Rectal smooth muscle tissue (tissue), 1 donor: ENCODE results near the gene TBATA.

Source experiments
- H3K27ac ChIP-seq: one replicate; pipeline ENCODE4 v1.7.0; 2013; ENCODE audit warnings: low read depth, low read length, inconsistent platforms
- H3K27me3 ChIP-seq: one replicate; pipeline ENCODE4 v1.7.0; 2013; ENCODE audit warnings: low read length; ENCODE audit not compliant: control insufficient read depth, insufficient read depth
- H3K36me3 ChIP-seq: one replicate; pipeline ENCODE4 v1.7.0; 2013; ENCODE audit warnings: low read length; ENCODE audit not compliant: control insufficient read depth, insufficient read depth
- H3K4me1 ChIP-seq: one replicate; pipeline ENCODE4 v1.7.0; 2013; ENCODE audit warnings: low read length; ENCODE audit not compliant: control insufficient read depth, insufficient read depth
- H3K4me3 ChIP-seq: one replicate; pipeline ENCODE4 v1.7.0; 2013; ENCODE audit warnings: low read length
- H3K9ac ChIP-seq: one replicate; pipeline ENCODE4 v1.7.0; 2013; ENCODE audit warnings: low read length

TBATA gene

DNA sequence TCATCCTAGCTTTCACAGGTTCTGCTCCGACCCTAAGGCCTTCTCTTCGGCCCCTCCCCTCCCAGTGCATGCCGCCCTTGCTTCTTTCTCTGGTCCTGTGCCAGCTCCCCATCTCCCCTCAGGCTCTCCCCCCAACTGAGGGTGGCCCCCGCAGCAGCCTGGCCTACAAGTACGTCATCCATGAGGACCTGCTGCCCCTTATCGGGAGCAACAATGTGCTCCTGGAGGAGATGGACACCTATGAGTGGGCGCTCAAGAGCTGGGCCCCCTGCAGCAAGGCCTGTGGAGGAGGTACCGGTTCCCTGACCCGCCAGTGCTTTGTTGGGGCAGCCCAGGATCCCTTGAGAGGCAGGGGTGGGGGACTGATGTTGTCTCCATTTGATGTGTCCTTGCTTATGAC lies 33.8 kb downstream of the TBATA start:
- H3K36me3 ChIP-seq = no peaks in the 10 kb centered on the region
- H3K9ac ChIP-seq = no peak overlapping the region
- no peak overlapping the region for H3K4me3 ChIP-seq
- H3K4me1 ChIP-seq = no peaks in the 10 kb centered on the region
- H3K27me3 ChIP-seq = no peaks in the 10 kb centered on the region
- no peak overlapping the region for H3K27ac ChIP-seq

GRCh38 chr10:70750156-70750703 lies 34.9 kb downstream of the TBATA start:
- no peaks in the 10 kb centered on the region for H3K27me3 ChIP-seq
- no peaks in the 10 kb centered on the region for H3K4me1 ChIP-seq
- no peak overlapping the region for H3K27ac ChIP-seq
- no peak overlapping the region for H3K4me3 ChIP-seq
- no peak overlapping the region for H3K9ac ChIP-seq
- no peaks in the 10 kb centered on the region for H3K36me3 ChIP-seq

- H3K9ac ChIP-seq = no peak overlapping the region
- no peak overlapping the region for H3K4me3 ChIP-seq
- no peaks in the 10 kb centered on the region for H3K27me3 ChIP-seq
- H3K36me3 ChIP-seq = no peaks in the 10 kb centered on the region
- no peaks in the 10 kb centered on the region for H3K4me1 ChIP-seq
- H3K27ac ChIP-seq = no peak overlapping the region
Measured at GRCh38 chr10:70749756-70750155, 35.4 kb downstream of the TBATA start.

DNA sequence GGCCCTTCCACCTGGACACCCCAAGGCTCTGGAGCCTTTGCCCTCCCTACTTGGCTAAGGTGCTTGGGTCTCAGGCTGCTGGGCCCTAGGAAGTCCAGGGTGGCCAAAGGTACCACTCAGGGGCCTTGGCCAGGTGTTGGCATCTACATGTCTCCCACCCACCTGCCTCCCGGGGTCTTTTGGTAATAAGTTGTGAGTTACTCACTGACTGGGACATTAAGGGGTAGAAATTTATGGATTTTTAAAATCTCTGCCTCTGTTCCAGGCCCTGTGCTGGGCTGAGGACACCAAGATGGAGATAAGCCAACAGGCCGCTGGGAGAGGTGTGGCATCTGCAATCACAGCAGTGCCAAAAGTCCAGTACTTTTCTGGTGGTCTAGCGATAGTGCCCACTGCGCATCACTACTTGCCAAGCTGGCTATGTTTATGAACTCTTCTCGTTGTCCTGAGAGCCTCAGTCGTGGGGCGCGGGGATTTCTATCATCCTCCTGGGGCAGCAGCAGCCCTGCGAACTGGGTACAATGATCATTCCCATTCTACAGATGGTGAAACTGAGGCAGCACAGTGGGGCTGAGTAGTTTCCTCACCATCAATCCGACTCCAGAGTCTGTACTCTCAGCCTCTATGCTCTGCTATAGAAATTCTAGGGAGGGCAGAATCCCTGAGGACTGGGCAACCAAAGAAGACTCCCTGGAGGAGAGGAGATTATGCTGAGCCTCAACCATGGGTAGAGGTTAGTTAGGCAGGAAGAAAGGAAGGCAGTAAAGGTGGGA lies 36.2 kb downstream of the TBATA start:
- H3K4me1 ChIP-seq = no peaks in the 10 kb centered on the region
- H3K27ac ChIP-seq = no peak overlapping the region
- no peak overlapping the region for H3K9ac ChIP-seq
- no peak overlapping the region for H3K4me3 ChIP-seq
- no peaks in the 10 kb centered on the region for H3K27me3 ChIP-seq
- no peaks in the 10 kb centered on the region for H3K36me3 ChIP-seq

- H3K27me3 ChIP-seq = no peaks in the 10 kb centered on the region
- H3K4me1 ChIP-seq = no peaks in the 10 kb centered on the region
- no peaks in the 10 kb centered on the region for H3K36me3 ChIP-seq
- H3K4me3 ChIP-seq = no peak overlapping the region
- H3K27ac ChIP-seq = no peak overlapping the region
- no peak overlapping the region for H3K9ac ChIP-seq
Measured at GRCh38 chr10:70748305-70748704, 36.9 kb downstream of the TBATA start.

DNA sequence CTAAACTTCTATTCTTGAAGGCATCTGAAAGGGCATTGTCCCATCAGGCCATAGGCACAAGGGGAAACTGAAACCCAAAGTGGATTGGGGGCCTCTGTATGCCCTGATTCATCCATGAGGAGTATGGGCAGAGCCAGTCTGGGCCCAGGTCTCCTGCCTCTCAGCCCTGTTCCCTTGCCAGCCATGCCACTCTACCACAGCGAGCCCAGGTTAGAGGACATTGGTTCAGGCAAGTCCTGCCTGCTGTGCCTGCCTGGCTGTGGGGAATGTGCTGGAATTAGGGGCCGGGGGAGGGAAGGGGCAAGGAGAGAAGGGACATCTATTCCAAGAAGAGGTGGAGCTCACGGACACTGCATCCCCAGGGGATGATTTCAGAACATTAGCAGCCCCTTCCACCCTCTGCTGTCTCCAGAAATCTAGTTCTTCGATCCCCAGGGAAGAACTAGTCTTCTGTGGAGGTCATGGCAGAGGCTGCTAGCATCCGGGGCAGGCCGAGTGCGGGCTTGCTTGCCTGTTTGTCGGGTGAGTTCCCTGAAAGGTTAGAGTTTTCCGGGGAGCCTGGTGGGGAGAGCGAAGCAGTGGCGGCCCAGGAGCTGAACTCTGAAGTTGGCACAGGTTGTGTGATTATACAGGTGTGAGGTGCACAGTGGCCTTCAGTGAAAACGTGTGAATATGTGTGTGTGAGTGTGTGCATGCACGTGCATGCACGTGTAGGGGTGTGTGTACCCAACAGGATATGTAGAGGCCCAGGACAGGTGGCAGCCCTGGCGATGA lies 37.8 kb downstream of the TBATA start:
- Histone ChIP-seq H3K27ac (no peak overlapping the region), H3K36me3 (no peaks in the 10 kb centered on the region), H3K27me3 (no peaks in the 10 kb centered on the region)

GRCh38 chr10:70745555-70745954 lies 39.6 kb downstream of the TBATA start:
- no peak overlapping the region for H3K9ac ChIP-seq
- no peak overlapping the region for H3K4me3 ChIP-seq
- no peak overlapping the region for H3K27ac ChIP-seq
- H3K27me3 ChIP-seq = no peaks in the 10 kb centered on the region
- no peaks in the 10 kb centered on the region for H3K36me3 ChIP-seq
- H3K4me1 ChIP-seq = peaks cover 12% of the 10 kb centered on the region

More for the DNA sequence above, 37.8 kb downstream of the TBATA start:
- Histone ChIP-seq H3K9ac (no peak overlapping the region), H3K4me1 (peaks cover 6% of the 10 kb centered on the region), H3K4me3 (no peak overlapping the region)

- H3K4me1 ChIP-seq = peaks cover 14% of the 10 kb centered on the region
- H3K4me3 ChIP-seq = no peak overlapping the region
- no peak overlapping the region for H3K9ac ChIP-seq
- no peaks in the 10 kb centered on the region for H3K27me3 ChIP-seq
- H3K27ac ChIP-seq = no peak overlapping the region
- no peaks in the 10 kb centered on the region for H3K36me3 ChIP-seq
Measured at GRCh38 chr10:70744617-70745143, 40.5 kb downstream of the TBATA start.

GRCh38 chr10:70743879-70744278 lies 41.3 kb downstream of the TBATA start:
- Histone ChIP-seq H3K36me3 (no peaks in the 10 kb centered on the region), H3K4me3 (no peak overlapping the region), H3K27ac (no peak overlapping the region), H3K4me1 (peaks cover 14% of the 10 kb centered on the region), H3K9ac (no peak overlapping the region), H3K27me3 (no peaks in the 10 kb centered on the region)

- Histone ChIP-seq H3K27ac (no peak overlapping the region), H3K4me1 (peaks cover 14% of the 10 kb centered on the region), H3K4me3 (no peak overlapping the region), H3K27me3 (no peaks in the 10 kb centered on the region), H3K36me3 (no peaks in the 10 kb centered on the region), H3K9ac (no peak overlapping the region)
Measured at GRCh38 chr10:70743430-70743788, 41.8 kb downstream of the TBATA start.

DNA sequence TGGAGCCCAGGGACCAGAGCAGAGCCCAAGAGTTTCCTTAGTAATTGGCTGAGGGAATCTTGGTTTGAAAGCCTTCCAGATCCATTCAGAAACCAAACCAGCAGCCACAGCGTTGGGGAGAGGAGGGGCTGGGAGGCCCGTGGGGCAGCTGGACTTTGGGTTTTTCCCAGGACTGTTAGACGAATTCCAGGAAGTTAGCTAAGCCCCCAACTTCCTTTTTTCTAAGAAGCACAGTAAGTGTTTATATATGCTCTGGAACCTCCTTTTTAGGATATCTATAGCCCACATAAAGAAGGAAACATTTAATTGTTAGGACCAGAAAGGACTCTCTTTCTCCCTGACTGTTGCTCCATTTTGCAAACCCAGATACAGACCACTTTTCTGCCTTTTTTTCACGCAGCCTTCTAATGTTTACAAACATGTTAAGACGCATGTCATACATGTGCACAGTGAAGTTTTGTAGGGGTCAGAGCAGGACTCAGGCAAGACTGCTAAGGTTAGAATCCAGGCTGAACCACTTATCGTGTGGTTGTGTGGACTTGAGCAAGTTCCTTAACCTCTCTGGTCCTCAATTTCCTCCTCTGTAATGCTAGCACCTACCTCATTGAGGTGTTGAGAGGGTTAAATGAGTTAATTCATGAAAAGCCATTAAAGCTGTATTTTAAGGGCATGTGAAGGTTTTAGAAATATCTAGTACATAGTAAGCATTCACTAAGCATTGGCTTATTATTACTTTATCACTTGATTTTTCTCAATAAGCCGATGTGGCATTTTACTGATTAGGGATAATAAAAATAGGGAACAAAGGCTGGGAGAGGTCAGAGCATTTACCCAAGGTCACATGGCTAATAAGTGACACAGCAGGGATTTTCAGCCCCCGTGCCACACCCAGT lies 42.4 kb downstream of the TBATA start:
- Histone ChIP-seq H3K9ac (no peak overlapping the region), H3K27me3 (no peaks in the 10 kb centered on the region), H3K27ac (no peak overlapping the region)

More for the DNA sequence above, 42.4 kb downstream of the TBATA start:
- Histone ChIP-seq H3K4me1 (peaks cover 14% of the 10 kb centered on the region), H3K4me3 (no peak overlapping the region), H3K36me3 (no peaks in the 10 kb centered on the region)
